Measurements from ENCODE around the gene ATP5MG. TPM values are rescaled to one million over a fixed set of nuclear protein-coding genes. Genes with fewer than 3 reads are reported as not detected.

The ATP5MG gene
- total RNA-seq, 1 experiment from 2014 or later, result 51.1 TPM

DNA sequence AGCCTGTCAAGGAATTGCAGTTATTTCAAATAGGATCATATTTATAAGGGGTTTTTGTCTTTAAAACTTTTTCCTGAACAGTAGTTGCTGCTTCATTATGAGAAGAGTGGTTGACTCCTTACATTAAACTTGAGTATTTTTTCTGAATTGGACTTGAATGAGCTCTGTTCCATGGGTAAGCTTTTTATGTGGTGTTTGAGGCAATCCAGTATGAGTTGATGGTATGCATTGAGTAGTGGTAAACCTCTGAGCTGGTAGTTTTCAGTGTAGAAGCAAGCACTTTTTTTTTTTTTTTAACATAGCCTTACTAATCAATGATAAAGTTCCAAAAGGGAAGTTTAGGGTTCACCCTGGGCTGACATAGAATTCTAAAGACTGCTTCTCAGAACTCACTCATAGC, 38.2 kb downstream of the ATP5MG start:
- no peak overlapping the region for H3K4me3 ChIP-seq

DNA sequence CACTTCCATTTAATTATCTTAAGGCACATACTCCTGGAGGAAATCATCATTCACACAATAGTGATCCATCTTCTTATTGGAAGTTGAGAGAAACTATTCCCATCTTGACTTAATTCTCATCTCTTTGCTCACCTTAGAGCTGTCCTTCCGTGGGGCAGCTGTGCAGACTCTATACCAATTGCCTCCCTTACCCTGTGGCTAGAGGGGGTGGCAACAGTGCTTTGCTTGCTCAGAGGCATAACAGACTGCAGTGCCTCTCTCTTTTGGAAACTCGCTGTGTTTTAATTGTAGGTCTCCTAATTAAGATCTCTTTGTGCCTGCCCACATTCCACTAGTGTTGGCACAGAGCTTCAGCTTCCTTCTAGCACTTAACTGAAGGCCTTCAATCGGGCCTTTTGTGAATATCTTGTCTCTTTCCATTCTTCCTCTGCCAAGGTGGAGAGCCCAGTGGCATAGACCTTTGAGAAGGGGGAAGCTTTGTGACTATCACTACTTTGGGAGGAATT, 40.4 kb downstream of the ATP5MG start:
- no peak overlapping the region for H3K4me3 ChIP-seq
- H3K9me3 ChIP-seq (replicated peaks), result no peaks in the 10 kb centered on the region
- no peaks in the 10 kb centered on the region for H3K27me3 ChIP-seq (replicated peaks)
- 0 out of 2 replicates have a peak, but pooled peaks cover 9% of the 10 kb centered on the region for H3K36me3 ChIP-seq
- H3K4me1 ChIP-seq (replicated peaks), result no peaks in the 10 kb centered on the region
- H3K27ac ChIP-seq, result no peak overlapping the region
- no peak for DNase-seq (ENCODE audit: low read depth in 1 of 2, low spot score in 2 of 2)

More for the DNA sequence above, 38.2 kb downstream of the ATP5MG start:
- Histone ChIP-seq H3K36me3 (0 out of 2 replicates have a peak, but pooled peaks cover 9% of the 10 kb centered on the region), H3K9me3 (replicated peaks) (no peaks in the 10 kb centered on the region), H3K27me3 (replicated peaks) (no peaks in the 10 kb centered on the region), H3K4me1 (replicated peaks) (peaks cover 4% of the 10 kb centered on the region), H3K27ac (no peak overlapping the region)
- no peak for DNase-seq (ENCODE audit: low read depth in 1 of 2, low spot score in 2 of 2)

- DNase-seq (ENCODE audit: low read depth in 1 of 2, low spot score in 2 of 2), result no peak
- H3K9me3 ChIP-seq (replicated peaks), result no peaks in the 10 kb centered on the region
- no peaks in the 10 kb centered on the region for H3K27me3 ChIP-seq (replicated peaks)
- H3K27ac ChIP-seq, result no peak overlapping the region
- H3K4me3 ChIP-seq, result no peak overlapping the region
- H3K4me1 ChIP-seq (replicated peaks), result no peaks in the 10 kb centered on the region
- H3K36me3 ChIP-seq, result 0 out of 2 replicates have a peak, but pooled peaks cover 9% of the 10 kb centered on the region
These were observed 40.9 kb downstream of the ATP5MG start for GRCh38 chr11:118442301-118442700.

GRCh38 chr11:118442908-118443589, 41.6 kb downstream of the ATP5MG start:
- Histone ChIP-seq H3K4me1 (replicated peaks) (no peaks in the 10 kb centered on the region), H3K36me3 (0 out of 2 replicates have a peak, but pooled peaks cover 9% of the 10 kb centered on the region), H3K9me3 (replicated peaks) (no peaks in the 10 kb centered on the region), H3K4me3 (no peak overlapping the region), H3K27ac (no peak overlapping the region), H3K27me3 (replicated peaks) (no peaks in the 10 kb centered on the region)
- DNase-seq (ENCODE audit: low read depth in 1 of 2, low spot score in 2 of 2), result no peak

DNA sequence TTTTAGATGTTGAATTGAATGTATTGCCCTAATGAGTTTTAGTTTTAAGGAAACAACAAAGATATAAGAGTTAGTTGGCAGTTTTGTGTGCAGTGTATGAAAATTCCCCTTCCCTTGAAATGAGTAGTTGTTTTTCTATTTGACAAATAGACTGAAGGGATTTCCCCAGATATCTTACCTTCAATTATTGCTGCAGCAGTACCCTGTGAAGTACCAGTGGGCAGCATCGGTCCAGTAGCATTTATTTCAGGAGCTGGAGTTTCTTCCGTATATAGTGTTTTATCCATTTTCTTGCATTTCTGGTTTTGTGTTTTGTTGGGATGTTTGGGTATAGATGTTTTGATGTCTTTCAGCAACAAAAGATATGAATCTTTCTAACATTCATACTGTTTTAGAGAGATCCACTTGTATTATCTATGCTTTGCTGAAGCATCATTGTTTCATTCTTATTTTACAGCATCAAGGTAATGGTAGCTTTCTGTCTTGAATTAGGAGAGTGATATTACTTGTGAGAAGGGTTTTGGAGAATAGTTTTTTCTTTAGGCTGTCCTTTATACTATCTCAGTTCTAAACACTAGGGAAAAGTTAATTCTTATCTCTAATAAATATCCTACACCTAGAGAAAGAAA, 42.3 kb downstream of the ATP5MG start:
- Histone ChIP-seq H3K9me3 (replicated peaks) (no peaks in the 10 kb centered on the region), H3K4me3 (no peak overlapping the region), H3K27ac (no peak overlapping the region), H3K27me3 (replicated peaks) (no peaks in the 10 kb centered on the region), H3K4me1 (replicated peaks) (no peaks in the 10 kb centered on the region), H3K36me3 (0 out of 2 replicates have a peak, but pooled peaks cover 9% of the 10 kb centered on the region)
- no peak for DNase-seq (ENCODE audit: low read depth in 1 of 2, low spot score in 2 of 2)

- DNase-seq (ENCODE audit: low read depth in 1 of 2, low spot score in 2 of 2), result no peak
- Histone ChIP-seq H3K4me3 (no peak overlapping the region), H3K36me3 (no peaks in the 10 kb centered on the region), H3K27me3 (replicated peaks) (no peaks in the 10 kb centered on the region), H3K4me1 (replicated peaks) (no peaks in the 10 kb centered on the region), H3K27ac (no peak overlapping the region), H3K9me3 (replicated peaks) (no peaks in the 10 kb centered on the region)
These were observed 46.0 kb downstream of the ATP5MG start for GRCh38 chr11:118447423-118447822.

DNA sequence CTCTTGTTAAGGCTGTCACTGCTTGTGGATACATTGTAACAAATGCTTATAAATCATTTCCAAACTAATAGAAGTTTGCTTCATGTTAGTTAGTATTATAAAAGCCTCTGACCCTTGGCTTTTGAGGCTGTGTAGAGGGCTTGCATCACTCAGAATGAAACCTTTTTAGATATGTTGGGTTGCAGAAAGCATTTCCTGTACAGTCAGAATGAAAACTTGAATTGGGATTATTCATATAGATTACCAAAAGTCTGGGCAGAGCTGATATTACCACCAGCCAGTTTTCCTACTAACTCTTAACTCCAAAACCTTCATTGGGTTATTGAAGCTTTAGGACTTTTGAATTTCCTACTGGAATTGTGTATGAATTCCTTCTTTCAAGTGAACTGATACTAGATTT, 46.9 kb downstream of the ATP5MG start:
- Histone ChIP-seq H3K4me3 (no peak overlapping the region), H3K27ac (no peak overlapping the region), H3K9me3 (replicated peaks) (no peaks in the 10 kb centered on the region), H3K27me3 (replicated peaks) (no peaks in the 10 kb centered on the region), H3K36me3 (no peaks in the 10 kb centered on the region), H3K4me1 (replicated peaks) (no peaks in the 10 kb centered on the region)
- DNase-seq (ENCODE audit: low read depth in 1 of 2, low spot score in 2 of 2), result no peak

GRCh38 chr11:118449316-118449918, 48.0 kb downstream of the ATP5MG start:
- Histone ChIP-seq H3K36me3 (no peaks in the 10 kb centered on the region), H3K27ac (no peak overlapping the region), H3K9me3 (replicated peaks) (no peaks in the 10 kb centered on the region), H3K4me3 (no peak overlapping the region), H3K27me3 (replicated peaks) (no peaks in the 10 kb centered on the region), H3K4me1 (replicated peaks) (no peaks in the 10 kb centered on the region)
- DNase-seq (ENCODE audit: low read depth in 1 of 2, low spot score in 2 of 2), result no peak

- Histone ChIP-seq H3K27ac (no peak overlapping the region), H3K36me3 (no peaks in the 10 kb centered on the region), H3K4me1 (replicated peaks) (no peaks in the 10 kb centered on the region), H3K4me3 (no peak overlapping the region), H3K9me3 (replicated peaks) (no peaks in the 10 kb centered on the region), H3K27me3 (replicated peaks) (no peaks in the 10 kb centered on the region)
- no peak for DNase-seq (ENCODE audit: low read depth in 1 of 2, low spot score in 2 of 2)
These were observed 49.0 kb downstream of the ATP5MG start for GRCh38 chr11:118450451-118450850.

Other genes starting within 250 kb of the ATP5MG start
- not detected in 2 replicates for gene SCN4B, start 248.8 kb upstream of the ATP5MG start, total RNA-seq (2014; rRNA removed; shearing (Covaris generic))
- not detected in 2 replicates for gene SCN2B, start 225.0 kb upstream of the ATP5MG start, total RNA-seq (2014; rRNA removed; shearing (Covaris generic))
- gene JAML, start 176.6 kb upstream of the ATP5MG start, total RNA-seq (2014; rRNA removed; shearing (Covaris generic)), result not detected in 2 replicates
- not detected in 2 replicates for gene MPZL3, start 149.2 kb upstream of the ATP5MG start, total RNA-seq (2014; rRNA removed; shearing (Covaris generic))
- gene MPZL2, start 137.3 kb upstream of the ATP5MG start, total RNA-seq (2014; rRNA removed; shearing (Covaris generic)), result not detected in 2 replicates
- gene CD3E, start 96.9 kb upstream of the ATP5MG start, total RNA-seq (2014; rRNA removed; shearing (Covaris generic)), result not detected in 2 replicates
- not detected in 2 replicates for gene CD3D, start 58.9 kb upstream of the ATP5MG start, total RNA-seq (2014; rRNA removed; shearing (Covaris generic))
- gene CD3G, start 57.3 kb upstream of the ATP5MG start, total RNA-seq (2014; rRNA removed; shearing (Covaris generic)), result not detected in 2 replicates
- gene UBE4A, start 42.0 kb upstream of the ATP5MG start, total RNA-seq (2014; rRNA removed; shearing (Covaris generic)), result 20.6 and 29.7 TPM in 2 replicates
- gene KMT2A, start 34.9 kb downstream of the ATP5MG start, total RNA-seq (2014; rRNA removed; shearing (Covaris generic)), result 12.8 and 13.4 TPM in 2 replicates
- gene TTC36, start 125.9 kb downstream of the ATP5MG start, total RNA-seq (2014; rRNA removed; shearing (Covaris generic)), result not detected in 2 replicates
- 2.4 and 13.4 TPM in 2 replicates for gene TMEM25, start 129.6 kb downstream of the ATP5MG start, total RNA-seq (2014; rRNA removed; shearing (Covaris generic))
- 8.2 and 38.5 TPM in 2 replicates for gene IFT46, start 164.3 kb downstream of the ATP5MG start, total RNA-seq (2014; rRNA removed; shearing (Covaris generic))
- gene ARCN1, start 170.8 kb downstream of the ATP5MG start, total RNA-seq (2014; rRNA removed; shearing (Covaris generic)), result 70.9 and 102 TPM in 2 replicates
- 31.8 and 38.9 TPM in 2 replicates for gene PHLDB1, start 206.0 kb downstream of the ATP5MG start, total RNA-seq (2014; rRNA removed; shearing (Covaris generic))